Peyer's patch (tissue), 4 donors: ENCODE results near the gene SLC44A5.

Experiments
- POLR2A ChIP-seq, 2 donors: fragments of 450-650 bp; IDR thresholded peaks; one replicate each; pipeline ENCODE4 v1.5.1; 2017; ENCODE audit warnings: antibody characterized with exemption in 2 of 2, mild to moderate bottlenecking in 2 of 2, moderate library complexity in 2 of 2
- TF ChIP-seq, protein P1 (sequence below), 6 experiments: fragments of 450-650 bp in 4 of 6; fragments of 200-600 bp in 2 of 6; sonication (generic) in 1 of 6; IDR thresholded peaks; one replicate each; pipeline ENCODE4 v1.5.1; 2017 to 2019; ENCODE audit warnings: antibody characterized with exemption in 6 of 6, mild to moderate bottlenecking in 3 of 6, moderate library complexity in 1 of 6

DNA sequence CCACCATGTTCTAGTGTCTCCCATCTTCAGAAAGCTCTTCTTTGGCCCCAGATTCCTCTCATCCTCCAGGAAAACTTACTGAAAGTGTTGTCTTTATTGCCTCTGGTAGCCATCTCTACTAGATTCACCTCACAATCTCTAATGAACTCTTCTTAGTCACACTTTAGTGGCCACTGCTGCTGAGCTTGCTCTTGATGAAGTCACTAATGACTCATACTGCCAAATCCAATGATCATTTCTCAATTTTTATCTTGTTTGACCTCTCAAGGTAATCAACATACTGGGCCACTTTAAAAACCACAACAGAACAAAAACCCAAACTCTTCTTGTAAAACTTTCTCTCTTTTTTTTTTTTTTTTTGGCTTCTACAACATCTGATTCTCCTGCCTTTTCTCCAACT, 280.3 kb downstream of the SLC44A5 start:
- TF ChIP-seq, protein P1, sequence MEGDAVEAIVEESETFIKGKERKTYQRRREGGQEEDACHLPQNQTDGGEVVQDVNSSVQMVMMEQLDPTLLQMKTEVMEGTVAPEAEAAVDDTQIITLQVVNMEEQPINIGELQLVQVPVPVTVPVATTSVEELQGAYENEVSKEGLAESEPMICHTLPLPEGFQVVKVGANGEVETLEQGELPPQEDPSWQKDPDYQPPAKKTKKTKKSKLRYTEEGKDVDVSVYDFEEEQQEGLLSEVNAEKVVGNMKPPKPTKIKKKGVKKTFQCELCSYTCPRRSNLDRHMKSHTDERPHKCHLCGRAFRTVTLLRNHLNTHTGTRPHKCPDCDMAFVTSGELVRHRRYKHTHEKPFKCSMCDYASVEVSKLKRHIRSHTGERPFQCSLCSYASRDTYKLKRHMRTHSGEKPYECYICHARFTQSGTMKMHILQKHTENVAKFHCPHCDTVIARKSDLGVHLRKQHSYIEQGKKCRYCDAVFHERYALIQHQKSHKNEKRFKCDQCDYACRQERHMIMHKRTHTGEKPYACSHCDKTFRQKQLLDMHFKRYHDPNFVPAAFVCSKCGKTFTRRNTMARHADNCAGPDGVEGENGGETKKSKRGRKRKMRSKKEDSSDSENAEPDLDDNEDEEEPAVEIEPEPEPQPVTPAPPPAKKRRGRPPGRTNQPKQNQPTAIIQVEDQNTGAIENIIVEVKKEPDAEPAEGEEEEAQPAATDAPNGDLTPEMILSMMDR (IDR thresholded peaks at IDR 0.05): no peak
- no peak for TF ChIP-seq POLR2A (IDR thresholded peaks at IDR 0.05)
